Measurements from ENCODE around the gene EHD2. TPM values are rescaled to one million over a fixed set of nuclear protein-coding genes. Genes with fewer than 3 reads are reported as not detected.
"Not testable (repeated sequence)": the region's sequence is repeated elsewhere in the genome, so short reads cannot be mapped to it uniquely, and the experiment has no call there.

EHD2 gene
- total RNA-seq, 1 donor from 2014 or later, result 63.9 TPM

DNA sequence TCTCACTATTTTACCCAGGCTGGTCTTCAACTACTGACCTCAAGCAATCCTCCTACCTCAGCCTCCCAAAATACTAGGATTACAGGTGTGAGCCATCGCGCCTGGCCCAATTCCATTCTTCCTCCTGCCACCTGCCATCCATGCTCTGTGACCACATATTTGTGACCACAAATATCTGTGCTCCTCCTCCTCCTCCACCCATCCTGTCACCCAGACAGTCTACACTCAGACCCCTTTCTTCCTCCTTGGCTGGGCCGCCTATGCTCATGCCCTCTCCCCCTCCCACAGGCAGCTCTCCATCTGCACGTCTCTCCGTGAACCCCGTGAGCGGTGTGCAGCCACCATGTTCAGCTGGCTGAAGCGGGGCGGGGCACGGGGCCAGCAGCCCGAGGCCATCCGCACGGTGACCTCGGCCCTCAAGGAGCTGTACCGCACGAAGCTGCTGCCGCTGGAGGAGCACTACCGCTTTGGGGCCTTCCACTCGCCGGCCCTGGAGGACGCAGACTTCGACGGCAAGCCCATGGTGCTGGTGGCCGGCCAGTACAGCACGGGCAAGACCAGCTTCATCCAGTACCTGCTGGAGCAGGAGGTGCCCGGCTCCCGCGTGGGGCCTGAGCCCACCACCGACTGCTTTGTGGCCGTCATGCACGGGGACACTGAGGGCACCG lies 3.2 kb downstream of the EHD2 start:
- DNase-seq, result no peak

- not testable (repeated sequence) for DNase-seq
These were observed 5.3 kb downstream of the EHD2 start for GRCh38 chr19:47718415-47719046.

DNA sequence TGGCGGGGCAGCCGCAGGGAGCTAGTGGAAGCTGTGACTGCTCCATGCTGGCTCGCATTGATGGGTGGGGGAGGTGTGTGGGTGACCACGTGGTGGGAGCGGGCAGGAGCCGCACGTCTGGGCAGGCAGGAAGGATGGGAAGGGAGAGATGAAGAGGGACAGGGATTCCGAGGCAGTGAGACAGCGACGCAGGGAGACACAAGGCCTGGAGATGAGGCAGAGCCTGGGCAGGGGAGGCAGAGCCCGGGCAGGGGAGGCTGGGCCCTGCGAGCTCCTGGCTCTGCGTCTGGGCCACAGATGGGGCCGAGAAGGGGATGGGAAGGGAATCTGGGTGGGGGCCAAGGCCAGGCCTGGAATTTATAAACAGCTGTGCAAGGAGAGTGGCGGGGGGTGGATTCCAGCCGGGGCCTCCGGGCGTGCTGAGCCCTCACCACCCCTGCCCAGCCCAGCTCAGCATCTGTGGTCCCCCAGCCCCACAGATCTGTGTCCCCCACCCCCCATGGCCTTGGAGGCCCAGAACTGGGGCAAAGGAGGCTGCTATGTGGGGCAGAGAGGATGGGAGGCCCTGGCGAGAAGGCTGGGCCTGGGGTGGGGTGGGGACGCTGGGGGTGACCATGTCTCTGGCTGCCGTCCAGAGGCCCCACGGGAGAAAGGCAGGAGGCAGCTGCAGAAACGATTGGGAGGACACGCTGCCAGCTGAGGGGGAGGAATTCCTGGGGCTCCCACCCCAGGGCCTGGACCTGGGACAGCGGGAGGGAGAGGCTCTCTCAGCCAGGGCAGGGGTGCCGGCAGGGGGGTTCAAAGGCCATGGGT lies 6.0 kb downstream of the EHD2 start:
- peak; percentile 95 for DNase-seq

DNA sequence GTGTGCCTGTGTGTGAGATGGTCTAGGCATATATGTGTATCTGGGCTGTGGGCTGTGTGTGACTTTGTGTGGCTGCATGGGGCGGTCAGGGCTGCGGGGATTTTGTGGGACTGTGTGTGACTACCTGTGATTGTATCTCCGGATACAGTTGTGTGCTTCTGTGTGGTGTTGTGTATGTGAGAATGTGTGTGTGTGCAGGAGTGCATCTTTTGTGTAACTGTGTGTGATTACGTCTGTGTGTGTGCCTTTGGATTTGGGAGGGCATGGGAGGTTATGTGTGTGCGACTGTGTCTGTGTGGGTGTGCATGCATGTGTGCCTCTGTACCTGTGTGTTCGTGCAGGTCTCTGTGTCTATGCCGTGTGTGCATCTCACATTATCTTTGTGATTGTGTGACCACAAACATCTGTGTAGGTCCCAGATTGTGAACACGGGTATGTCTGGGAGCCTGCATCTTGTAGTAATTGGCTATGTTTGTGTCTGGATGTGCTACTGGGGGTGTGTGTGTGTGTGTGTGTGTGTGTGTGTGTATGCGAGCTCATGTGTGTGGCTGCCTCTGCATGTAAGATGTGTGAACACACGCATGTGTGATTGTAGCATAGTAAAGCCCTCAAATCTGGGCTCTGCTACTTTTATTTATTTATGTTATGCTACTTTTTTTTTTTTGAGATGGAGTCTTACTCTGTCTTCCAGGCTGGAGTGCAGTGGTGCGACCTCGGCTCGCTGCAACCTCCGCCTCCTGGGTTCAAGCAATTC lies 7.6 kb downstream of the EHD2 start:
- peak; percentile 40 for DNase-seq

- DNase-seq, result peak; percentile 55
These were observed 10.3 kb downstream of the EHD2 start for GRCh38 chr19:47723581-47723940.

- DNase-seq, result no peak
These were observed 12.7 kb downstream of the EHD2 start for GRCh38 chr19:47725759-47726401.

DNA sequence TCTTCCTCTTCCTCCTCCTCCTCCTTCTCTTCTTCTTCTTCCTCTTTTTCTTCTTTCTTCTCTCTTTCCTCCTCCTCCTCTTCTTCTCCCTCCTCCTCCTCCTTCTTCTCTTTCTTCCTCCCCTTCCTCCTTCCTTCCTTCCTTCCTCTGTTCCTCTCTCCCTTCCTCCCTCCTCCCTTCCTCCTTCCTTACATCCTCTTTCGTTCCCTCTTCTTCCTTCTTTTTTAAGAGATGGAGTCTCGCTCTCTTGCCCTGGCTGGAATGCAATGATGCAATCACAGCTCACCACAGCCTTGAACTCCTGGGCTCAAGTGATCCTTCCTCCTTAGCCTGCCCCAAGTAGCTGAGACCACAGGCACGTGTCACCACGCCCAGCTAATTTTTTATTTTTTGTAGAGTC lies 13.2 kb downstream of the EHD2 start:
- no peak for DNase-seq

GRCh38 chr19:47728295-47728694 lies 15.1 kb downstream of the EHD2 start:
- DNase-seq, result not testable (repeated sequence)

DNA sequence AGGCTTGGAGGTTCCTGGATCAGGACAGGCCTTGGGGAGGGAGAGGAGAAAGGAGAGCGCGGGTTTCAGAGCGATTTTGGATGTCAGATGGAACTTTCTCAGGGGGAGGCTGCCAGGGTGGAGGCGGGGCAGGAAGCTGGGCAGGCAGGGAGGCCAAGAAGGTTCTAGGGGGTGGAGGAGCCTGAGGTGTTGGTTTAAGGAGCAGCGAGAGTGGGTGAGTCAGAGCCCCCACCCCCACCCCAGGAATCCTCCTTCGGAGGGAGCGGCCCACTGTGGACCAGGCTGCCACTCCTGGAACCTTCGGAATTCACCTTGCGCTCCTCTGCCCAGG lies 16.2 kb downstream of the EHD2 start:
- DNase-seq, result no peak

- no peak for DNase-seq
These were observed 16.7 kb downstream of the EHD2 start for GRCh38 chr19:47729799-47730520.

- DNase-seq, result no peak
These were observed 17.3 kb downstream of the EHD2 start for GRCh38 chr19:47730521-47730889.

- DNase-seq, result no peak
These were observed 17.7 kb downstream of the EHD2 start for GRCh38 chr19:47730910-47731309.

- DNase-seq, result no peak
These were observed 21.9 kb downstream of the EHD2 start for GRCh38 chr19:47735131-47735530.

- DNase-seq, result no peak
These were observed 27.8 kb downstream of the EHD2 start for GRCh38 chr19:47740866-47741519.

DNA sequence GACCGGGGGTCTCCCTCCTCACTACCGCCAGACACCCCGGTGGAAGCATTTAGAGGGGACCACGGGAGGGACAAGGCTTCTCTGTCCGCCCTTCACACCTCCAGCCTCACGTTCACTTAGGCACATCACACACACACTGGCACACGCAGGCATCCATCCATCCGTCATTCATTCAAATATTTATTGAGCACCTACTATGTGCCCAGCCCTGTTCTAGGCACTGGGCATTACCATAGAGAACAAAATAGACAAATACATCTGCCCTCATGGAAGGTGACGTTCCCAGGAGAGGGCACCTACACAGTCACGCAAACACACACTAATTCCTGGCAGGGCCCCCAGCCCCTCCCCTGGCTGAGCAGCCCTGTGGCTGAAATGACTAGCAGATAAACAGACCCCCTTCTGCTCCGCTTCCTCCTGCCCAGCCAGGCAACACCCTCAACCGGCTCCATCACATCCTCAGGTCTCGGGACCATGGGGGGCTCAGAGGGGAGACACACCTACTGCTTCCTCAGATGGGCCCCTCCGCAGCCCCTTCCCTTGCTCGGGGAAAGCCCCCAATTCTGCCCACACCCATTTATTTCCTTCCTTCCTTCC lies 28.4 kb downstream of the EHD2 start:
- no peak for DNase-seq

DNA sequence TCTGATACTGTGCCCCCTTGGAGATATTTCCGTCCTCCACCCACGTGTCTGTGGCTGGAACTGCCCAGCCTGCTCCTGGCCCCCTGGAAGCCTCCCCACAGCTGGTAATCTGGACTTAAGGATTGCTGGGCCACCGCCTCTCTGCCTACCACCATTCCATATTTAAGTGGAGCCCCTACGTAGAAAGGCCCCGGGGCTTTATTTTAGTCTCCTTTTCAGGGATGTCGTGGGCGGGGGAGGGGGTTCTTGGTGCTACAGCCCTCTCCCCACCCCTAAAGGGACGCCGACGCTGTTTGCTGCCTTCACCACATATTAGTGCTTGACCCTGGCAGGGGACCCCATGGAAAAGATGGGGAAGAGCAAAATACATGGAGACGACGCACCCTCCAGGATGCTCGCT lies 29.4 kb downstream of the EHD2 start:
- no peak for DNase-seq

DNA sequence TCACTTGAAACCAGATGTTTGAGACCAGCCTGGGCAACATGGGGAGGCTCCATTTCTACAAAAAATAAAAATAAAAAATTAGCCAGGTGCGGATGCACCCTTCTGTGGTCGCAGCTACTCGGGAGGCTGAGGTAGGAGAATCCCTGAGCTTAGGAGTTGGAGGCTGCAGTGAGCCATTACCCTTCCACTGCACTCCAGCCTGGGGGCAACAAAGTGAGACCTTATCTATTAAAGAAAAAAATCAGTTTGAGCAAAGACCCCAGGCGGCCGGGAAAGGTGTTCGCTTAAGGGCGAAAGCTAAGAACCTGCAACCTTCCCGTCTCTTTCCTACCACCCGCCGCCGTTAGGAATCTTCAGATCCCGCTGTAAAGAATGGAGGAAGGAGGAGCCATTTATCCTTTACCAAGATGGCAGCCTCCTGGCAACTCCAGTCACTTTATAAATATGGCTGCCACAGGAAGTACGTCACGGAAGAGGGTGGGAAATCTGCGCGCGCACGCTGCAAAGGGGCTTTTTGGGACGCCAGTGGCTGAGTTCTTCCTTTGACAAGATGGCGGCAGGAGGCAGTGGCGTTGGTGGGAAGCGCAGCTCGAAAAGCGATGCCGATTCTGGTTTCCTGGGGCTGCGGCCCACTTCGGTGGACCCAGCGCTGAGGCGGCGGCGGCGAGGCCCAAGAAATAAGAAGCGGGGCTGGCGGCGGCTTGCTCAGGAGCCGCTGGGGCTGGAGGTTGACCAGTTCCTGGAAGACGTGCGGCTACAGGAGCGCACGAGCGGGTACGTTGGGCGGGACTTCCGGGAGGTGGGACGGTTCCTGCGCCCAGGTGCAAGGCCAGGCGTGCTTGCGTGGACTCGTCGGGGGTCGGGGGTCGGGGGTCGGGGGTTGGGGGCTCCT lies 32.0 kb downstream of the EHD2 start, which contains the start of gene NOP53:
NOP53 (plus strand) TSS at position 537 of the 892 bp plus-strand sequence; CDS start at position 551, 14 bp downstream.
- peak; percentile 98 for DNase-seq

DNA sequence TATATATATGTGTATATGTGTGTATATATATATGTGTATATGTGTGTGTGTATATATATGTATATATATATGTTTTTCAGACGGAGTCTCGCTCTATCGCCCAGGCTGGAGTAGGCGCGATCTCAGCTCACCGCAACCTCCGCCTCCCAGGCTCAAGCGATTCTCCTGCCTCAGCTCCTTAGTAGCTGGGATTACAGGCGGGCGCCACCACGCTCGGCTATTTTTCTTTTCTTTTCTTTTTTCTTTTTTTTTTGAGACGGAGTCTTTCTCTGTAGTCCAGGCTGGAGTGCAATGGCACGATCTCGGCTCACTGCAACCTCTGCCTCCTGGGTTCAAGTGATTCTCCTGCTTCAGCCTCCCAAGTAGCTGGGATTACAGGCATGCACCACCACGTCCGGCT lies 32.9 kb downstream of the EHD2 start:
- not testable (repeated sequence) for DNase-seq

DNA sequence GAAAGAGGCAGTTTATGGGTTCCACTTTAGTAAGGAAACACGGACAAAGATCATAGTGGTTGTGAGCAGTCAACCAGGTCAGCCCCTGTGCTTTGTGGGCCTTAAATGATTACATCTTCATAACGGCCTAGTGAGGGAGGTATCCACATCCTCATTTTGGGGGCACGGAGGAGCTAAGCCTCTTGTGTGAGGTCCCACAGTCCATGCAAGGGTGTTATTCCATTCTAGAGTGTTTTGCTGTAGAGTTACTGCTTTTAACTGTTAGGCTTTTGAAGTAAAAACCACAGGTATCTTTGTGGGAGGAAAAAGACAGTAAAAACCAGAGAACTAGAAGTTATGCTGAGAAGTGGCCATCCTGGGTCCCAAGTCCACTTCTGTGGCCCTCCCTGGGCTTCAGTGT lies 36.1 kb downstream of the EHD2 start:
- DNase-seq, result no peak
